Mammary epithelial cell (primary cell): Measurements from ENCODE around the gene MPHOSPH9.

Source experiments
- EZH2 ChIP-seq: IDR thresholded peaks from 2 replicates; pipeline ENCODE4 v1.6.1; 2012; ENCODE audit warnings: low read length, inconsistent platforms, borderline replicate concordance
- TF ChIP-seq, protein P1 (sequence below), 2 donors: IDR thresholded peaks in 1 of 2; conservative IDR thresholded peaks in 1 of 2; 2 replicates each; pipeline ENCODE4 v1.5.1; 2011 to 2012; ENCODE audit warnings: inconsistent platforms in 2 of 2, low read length in 2 of 2, mild to moderate bottlenecking in 2 of 2, control low read depth in 1 of 2, low read depth in 1 of 2; ENCODE audit not compliant: insufficient read depth in 1 of 2; ENCODE audit errors: extremely low read depth in 1 of 2

DNA sequence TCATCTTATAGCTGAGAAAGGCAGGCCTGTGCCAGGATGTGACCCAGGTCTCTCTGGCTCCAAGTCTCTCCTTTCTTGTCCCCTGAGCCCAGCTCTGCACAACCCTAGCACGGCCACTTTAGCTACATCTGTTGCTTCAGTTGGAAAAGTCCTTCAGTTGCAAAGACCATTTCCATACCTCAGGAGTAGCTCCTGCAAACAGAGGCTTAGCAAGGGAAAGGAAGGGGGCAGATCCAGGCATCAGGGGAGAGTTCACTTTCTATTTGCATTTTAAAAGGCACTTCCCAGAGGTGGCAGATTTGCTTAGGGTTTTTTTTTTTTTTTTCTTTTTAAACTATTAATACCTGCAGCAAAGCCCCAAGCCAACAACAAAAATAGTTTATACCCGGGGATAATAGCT, 79.0 kb downstream of the MPHOSPH9 start:
- TF ChIP-seq, protein P1, sequence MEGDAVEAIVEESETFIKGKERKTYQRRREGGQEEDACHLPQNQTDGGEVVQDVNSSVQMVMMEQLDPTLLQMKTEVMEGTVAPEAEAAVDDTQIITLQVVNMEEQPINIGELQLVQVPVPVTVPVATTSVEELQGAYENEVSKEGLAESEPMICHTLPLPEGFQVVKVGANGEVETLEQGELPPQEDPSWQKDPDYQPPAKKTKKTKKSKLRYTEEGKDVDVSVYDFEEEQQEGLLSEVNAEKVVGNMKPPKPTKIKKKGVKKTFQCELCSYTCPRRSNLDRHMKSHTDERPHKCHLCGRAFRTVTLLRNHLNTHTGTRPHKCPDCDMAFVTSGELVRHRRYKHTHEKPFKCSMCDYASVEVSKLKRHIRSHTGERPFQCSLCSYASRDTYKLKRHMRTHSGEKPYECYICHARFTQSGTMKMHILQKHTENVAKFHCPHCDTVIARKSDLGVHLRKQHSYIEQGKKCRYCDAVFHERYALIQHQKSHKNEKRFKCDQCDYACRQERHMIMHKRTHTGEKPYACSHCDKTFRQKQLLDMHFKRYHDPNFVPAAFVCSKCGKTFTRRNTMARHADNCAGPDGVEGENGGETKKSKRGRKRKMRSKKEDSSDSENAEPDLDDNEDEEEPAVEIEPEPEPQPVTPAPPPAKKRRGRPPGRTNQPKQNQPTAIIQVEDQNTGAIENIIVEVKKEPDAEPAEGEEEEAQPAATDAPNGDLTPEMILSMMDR (conservative IDR thresholded peaks at IDR 0.05 in 1 of 2, IDR thresholded peaks at IDR 0.05 in 1 of 2; ENCODE audit: extremely low read depth in 1 of 2, insufficient read depth in 1 of 2, low read depth in 1 of 2, low read length in 2 of 2): no peak
- no peak for TF ChIP-seq EZH2
